BLaER1 (cell line): ENCODE data around the gene TXNRD3.

Experiments
- H3K27ac ChIP-seq: shearing (Covaris generic); formaldehyde crosslinking; 2 replicates; pipeline ENCODE4 v1.8.1; 2022
- H3K27me3 ChIP-seq: shearing (Covaris generic); formaldehyde crosslinking; 2 replicates; pipeline ENCODE4 v1.8.1; 2022
- H3K36me3 ChIP-seq: shearing (Covaris generic); formaldehyde crosslinking; 2 replicates; pipeline ENCODE4 v1.8.1; 2022
- H3K4me1 ChIP-seq: shearing (Covaris generic); formaldehyde crosslinking; 2 replicates; pipeline ENCODE4 v1.8.1; 2022
- H3K4me2 ChIP-seq: shearing (Covaris generic); formaldehyde crosslinking; 2 replicates; pipeline ENCODE4 v1.8.1; 2022
- H3K4me3 ChIP-seq: shearing (Covaris generic); formaldehyde crosslinking; 2 replicates; pipeline ENCODE4 v1.8.1; 2022
- H3K9ac ChIP-seq: shearing (Covaris generic); formaldehyde crosslinking; 2 replicates; pipeline ENCODE4 v1.8.1; 2022
- H3K9me3 ChIP-seq: shearing (Covaris generic); formaldehyde crosslinking; 2 replicates; pipeline ENCODE4 v1.8.1; 2022
- H4K20me1 ChIP-seq: shearing (Covaris generic); formaldehyde crosslinking; 2 replicates; pipeline ENCODE4 v1.8.1; 2022
- Cebpa-rat ChIP-seq: shearing (Covaris generic); IDR thresholded peaks from 2 replicates; pipeline ENCODE4 v1.8.1; 2022

The TXNRD3 gene

GRCh38 chr3:126684218-126684751, 29.4 kb upstream of the TXNRD3 start:
- H3K4me3 ChIP-seq = no peak overlapping the region
- H3K9me3 ChIP-seq = no peaks in the 10 kb centered on the region
- peaks cover 57% of the 10 kb centered on the region for H3K4me1 ChIP-seq
- no peak for TF ChIP-seq Cebpa-rat
- no peaks in the 10 kb centered on the region for H3K36me3 ChIP-seq
- peak overlapping the region; percentile 60 for H3K4me2 ChIP-seq
- H3K27me3 ChIP-seq = no peaks in the 10 kb centered on the region
- no peak overlapping the region for H3K27ac ChIP-seq
- H3K9ac ChIP-seq = no peak overlapping the region
- no peaks in the 10 kb centered on the region for H4K20me1 ChIP-seq

DNA sequence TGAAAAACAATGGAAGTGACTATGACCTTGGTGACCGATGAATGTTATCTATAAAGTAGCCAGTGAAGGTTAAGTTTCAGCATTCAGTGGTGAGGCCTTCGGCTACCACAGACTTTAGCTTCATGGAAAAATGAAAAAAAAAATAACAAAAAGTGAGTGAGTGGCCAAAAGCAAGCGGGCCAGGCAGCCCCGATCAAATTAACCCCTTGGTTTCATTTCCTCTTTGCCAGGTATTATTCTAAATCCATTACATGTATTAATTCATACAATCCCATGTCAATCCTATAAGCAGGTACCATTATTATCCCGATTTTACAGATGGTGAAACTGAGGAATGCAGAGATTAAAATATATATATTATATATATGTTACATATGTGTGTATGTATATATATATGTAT, 28.1 kb upstream of the TXNRD3 start:
- Histone ChIP-seq H3K27me3 (no peaks in the 10 kb centered on the region), H3K9ac (no peak overlapping the region), H3K27ac (no peak overlapping the region), H3K4me1 (peaks cover 69% of the 10 kb centered on the region), H3K4me3 (no peak overlapping the region), H3K36me3 (no peaks in the 10 kb centered on the region), H3K4me2 (no peak overlapping the region), H4K20me1 (no peaks in the 10 kb centered on the region), H3K9me3 (no peaks in the 10 kb centered on the region)
- TF ChIP-seq Cebpa-rat = no peak

DNA sequence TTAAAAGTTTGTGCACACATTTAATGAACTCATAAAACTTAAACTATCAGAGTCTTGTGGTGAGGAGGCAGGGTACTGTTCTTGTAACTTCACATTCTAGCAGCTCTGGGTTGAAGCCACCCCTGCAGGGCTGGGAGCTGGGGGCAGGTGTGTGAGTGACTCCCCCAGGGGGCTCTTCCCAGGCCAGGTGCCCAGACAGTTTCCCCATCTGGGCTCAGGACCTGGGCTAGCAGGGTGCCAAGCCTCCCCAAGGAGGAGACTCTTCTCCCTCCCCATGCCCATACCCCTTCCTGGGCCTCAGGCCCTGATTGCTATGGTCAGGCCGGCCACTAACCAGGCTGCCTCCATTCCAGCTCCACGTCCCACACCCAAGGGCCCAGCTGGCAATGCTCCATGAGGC, 27.1 kb upstream of the TXNRD3 start:
- Histone ChIP-seq H3K4me1 (peaks cover 76% of the 10 kb centered on the region), H4K20me1 (no peaks in the 10 kb centered on the region), H3K4me3 (no peak overlapping the region), H3K9me3 (no peaks in the 10 kb centered on the region), H3K36me3 (no peaks in the 10 kb centered on the region), H3K9ac (no peak overlapping the region), H3K27ac (no peak overlapping the region), H3K4me2 (no peak overlapping the region; the same call in 1 of the 2 replicates), H3K27me3 (no peaks in the 10 kb centered on the region)
- no peak for TF ChIP-seq Cebpa-rat

- Histone ChIP-seq H3K9me3 (no peaks in the 10 kb centered on the region), H3K4me1 (peaks cover 71% of the 10 kb centered on the region), H3K27ac (no peak overlapping the region), H3K9ac (no peak overlapping the region), H3K4me3 (no peak overlapping the region), H3K27me3 (no peaks in the 10 kb centered on the region), H4K20me1 (no peaks in the 10 kb centered on the region), H3K4me2 (peak overlapping the region; percentile 82), H3K36me3 (no peaks in the 10 kb centered on the region)
- TF ChIP-seq Cebpa-rat = no peak
These were observed 25.7 kb upstream of the TXNRD3 start for GRCh38 chr3:126680667-126681055.

DNA sequence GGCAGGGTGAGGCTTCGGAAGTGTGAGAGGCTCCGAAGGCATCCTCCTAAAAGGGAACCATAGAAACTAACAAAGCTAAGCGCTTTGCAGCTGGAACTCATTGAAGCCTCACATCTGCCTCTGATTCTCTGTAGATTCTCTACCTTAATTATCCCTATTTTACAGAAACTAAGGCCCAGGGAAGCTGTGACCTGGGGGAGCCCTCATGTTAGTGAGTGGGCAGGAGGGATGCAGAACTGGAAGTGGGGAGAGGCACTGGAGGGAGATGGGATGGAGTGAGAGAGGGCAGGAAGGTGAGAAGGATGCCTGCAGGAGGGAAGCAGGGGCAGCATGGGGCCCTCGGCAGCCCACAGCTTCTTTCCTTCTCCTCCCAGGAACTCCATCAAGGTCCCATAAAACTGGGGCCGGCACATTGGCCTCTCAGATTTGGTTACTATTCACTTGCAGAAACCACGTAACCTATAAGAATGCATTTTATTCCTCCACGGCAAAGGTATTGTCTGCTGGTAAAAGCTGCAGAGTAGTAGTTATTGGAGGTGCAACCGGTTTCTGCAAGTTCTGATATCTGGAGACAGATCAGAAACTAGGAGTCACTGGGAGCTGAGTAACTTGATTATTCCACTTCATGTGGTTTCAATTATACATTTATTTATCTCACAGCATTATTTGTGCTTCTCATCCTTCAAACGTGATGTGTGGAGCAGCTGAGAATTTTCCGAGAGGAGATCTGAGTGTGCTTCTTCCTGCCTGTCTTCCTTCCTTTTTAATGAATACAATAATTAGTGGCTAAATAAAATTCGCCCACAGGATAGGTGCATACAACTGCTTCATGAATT, 25.1 kb upstream of the TXNRD3 start:
- H3K27ac ChIP-seq = peak overlapping the region; percentile 12; the same call in 1 of the 2 replicates
- peaks cover 65% of the 10 kb centered on the region for H3K4me1 ChIP-seq
- H4K20me1 ChIP-seq = no peaks in the 10 kb centered on the region
- no peaks in the 10 kb centered on the region for H3K27me3 ChIP-seq
- peak overlapping the region; percentile 82 for H3K4me2 ChIP-seq
- no peak for TF ChIP-seq Cebpa-rat
- H3K9ac ChIP-seq = no peak overlapping the region
- H3K4me3 ChIP-seq = no peak overlapping the region
- H3K9me3 ChIP-seq = no peaks in the 10 kb centered on the region
- H3K36me3 ChIP-seq = no peaks in the 10 kb centered on the region

- Histone ChIP-seq H3K36me3 (no peaks in the 10 kb centered on the region), H3K9ac (no peak overlapping the region), H3K27me3 (no peaks in the 10 kb centered on the region), H3K27ac (peak overlapping the region; percentile 12; the same call in 1 of the 2 replicates), H3K4me3 (no peak overlapping the region), H3K4me2 (peak overlapping the region; percentile 82), H3K4me1 (peaks cover 58% of the 10 kb centered on the region), H4K20me1 (no peaks in the 10 kb centered on the region), H3K9me3 (no peaks in the 10 kb centered on the region)
- TF ChIP-seq Cebpa-rat = no peak
These were observed 24.4 kb upstream of the TXNRD3 start for GRCh38 chr3:126679318-126679751.

GRCh38 chr3:126678693-126679317, 23.9 kb upstream of the TXNRD3 start:
- Histone ChIP-seq H3K27ac (peak overlapping the region; percentile 12; the same call in 1 of the 2 replicates), H3K4me3 (no peak overlapping the region; the same call in 1 of the 2 replicates), H4K20me1 (no peaks in the 10 kb centered on the region), H3K9ac (no peak overlapping the region), H3K4me2 (peak overlapping the region; percentile 82), H3K9me3 (no peaks in the 10 kb centered on the region), H3K4me1 (peaks cover 53% of the 10 kb centered on the region), H3K36me3 (no peaks in the 10 kb centered on the region), H3K27me3 (no peaks in the 10 kb centered on the region)
- TF ChIP-seq Cebpa-rat = no peak

GRCh38 chr3:126677862-126678503, 23.1 kb upstream of the TXNRD3 start:
- Histone ChIP-seq H3K36me3 (no peaks in the 10 kb centered on the region), H3K4me2 (peak overlapping the region; percentile 82), H3K4me3 (no peak overlapping the region), H3K27ac (no peak overlapping the region), H3K27me3 (no peaks in the 10 kb centered on the region), H3K4me1 (peaks cover 47% of the 10 kb centered on the region), H3K9ac (no peak overlapping the region), H3K9me3 (peaks cover 6% of the 10 kb centered on the region), H4K20me1 (no peaks in the 10 kb centered on the region)
- TF ChIP-seq Cebpa-rat = no peak

- TF ChIP-seq Cebpa-rat = no peak
These were observed 22.2 kb upstream of the TXNRD3 start for GRCh38 chr3:126676919-126677705.

More at GRCh38 chr3:126676919-126677705, 22.2 kb upstream of the TXNRD3 start:
- H3K4me1 ChIP-seq = peaks cover 48% of the 10 kb centered on the region
- peak overlapping the region; percentile 82; the same call in 1 of the 2 replicates for H3K4me2 ChIP-seq
- H3K27ac ChIP-seq = no peak overlapping the region
- no peaks in the 10 kb centered on the region for H3K27me3 ChIP-seq
- no peaks in the 10 kb centered on the region for H4K20me1 ChIP-seq
- no peaks in the 10 kb centered on the region for H3K36me3 ChIP-seq
- peaks cover 15% of the 10 kb centered on the region for H3K9me3 ChIP-seq
- no peak overlapping the region for H3K4me3 ChIP-seq
- H3K9ac ChIP-seq = no peak overlapping the region
